HG02610 (cell line): ENCODE measurements around the gene GOLGA6L9.
A peak's percentile ranks its signal among the peaks of the same experiment; 100 is the strongest.
"Not testable (repeated sequence)": the region's sequence is repeated elsewhere in the genome, so short reads cannot be mapped to it uniquely, and the experiment has no call there.

Experiments
- ATAC-seq: cut with Tn5 transposase; IDR thresholded peaks from one replicate; pipeline ENCODE4 v1.9.1; 2021; ENCODE audit warnings: mild to moderate bottlenecking, moderate library complexity; ENCODE audit not compliant: unreplicated experiment

The GOLGA6L9 gene

GRCh38 chr15:82429693-82430092 is at the start of gene GOLGA6L9:
Gene GOLGA6L9 (plus strand): TSS chr15:82429816. CDS start chr15:82430080, 264 bp downstream.
- ATAC-seq, result not testable (repeated sequence)

GRCh38 chr15:82381330-82381955 is 48.2 kb upstream of the GOLGA6L9 start:
- not testable (repeated sequence) for ATAC-seq

- ATAC-seq, result not testable (repeated sequence)
These were observed 42.4 kb upstream of the GOLGA6L9 start for GRCh38 chr15:82387209-82387608.

GRCh38 chr15:82390152-82390551 is 39.5 kb upstream of the GOLGA6L9 start:
- ATAC-seq, result not testable (repeated sequence)

- ATAC-seq, result not testable (repeated sequence)
These were observed 37.5 kb upstream of the GOLGA6L9 start for GRCh38 chr15:82392077-82392476.

- ATAC-seq, result no peak
These were observed 35.9 kb upstream of the GOLGA6L9 start for GRCh38 chr15:82393671-82394070.

- ATAC-seq, result not testable (repeated sequence)
These were observed 33.8 kb upstream of the GOLGA6L9 start for GRCh38 chr15:82395788-82396187.

- ATAC-seq, result no peak
These were observed 31.8 kb upstream of the GOLGA6L9 start for GRCh38 chr15:82397817-82398216.

GRCh38 chr15:82398785-82399184 is 30.8 kb upstream of the GOLGA6L9 start:
- no peak for ATAC-seq

GRCh38 chr15:82399366-82400103 is 30.1 kb upstream of the GOLGA6L9 start:
- ATAC-seq, result peak; percentile 74

- not testable (repeated sequence) for ATAC-seq
These were observed 27.7 kb upstream of the GOLGA6L9 start for GRCh38 chr15:82401918-82402317.

- ATAC-seq, result not testable (repeated sequence)
These were observed 27.3 kb upstream of the GOLGA6L9 start for GRCh38 chr15:82402341-82402740.

- ATAC-seq, result not testable (repeated sequence)
These were observed 23.4 kb upstream of the GOLGA6L9 start for GRCh38 chr15:82406211-82406610.

- not testable (repeated sequence) for ATAC-seq
These were observed 19.3 kb upstream of the GOLGA6L9 start for GRCh38 chr15:82410306-82410705.

- ATAC-seq, result not testable (repeated sequence)
These were observed 18.0 kb upstream of the GOLGA6L9 start for GRCh38 chr15:82411595-82411994.

GRCh38 chr15:82414525-82415191 is 15.0 kb upstream of the GOLGA6L9 start:
- ATAC-seq, result not testable (repeated sequence)

GRCh38 chr15:82420516-82420915 is 9.1 kb upstream of the GOLGA6L9 start:
- ATAC-seq, result not testable (repeated sequence)

GRCh38 chr15:82420966-82421365 is 8.7 kb upstream of the GOLGA6L9 start:
- ATAC-seq, result not testable (repeated sequence)

GRCh38 chr15:82427117-82427516 is 2.5 kb upstream of the GOLGA6L9 start:
- ATAC-seq, result not testable (repeated sequence)

- not testable (repeated sequence) for ATAC-seq
These were observed 15.8 kb downstream of the GOLGA6L9 start for GRCh38 chr15:82445420-82445819.

- not testable (repeated sequence) for ATAC-seq
These were observed 27.7 kb downstream of the GOLGA6L9 start for GRCh38 chr15:82457336-82457735.
